Measurements from ENCODE around the gene ANKRD39. TPM values are rescaled to one million over a fixed set of nuclear protein-coding genes. Genes with fewer than 3 reads are reported as not detected.
A peak's percentile ranks its signal among the peaks of the same experiment; 100 is the strongest.

ANKRD39 gene
- polyA plus RNA-seq, 2 donors: 11.9 to 12.2 TPM

DNA sequence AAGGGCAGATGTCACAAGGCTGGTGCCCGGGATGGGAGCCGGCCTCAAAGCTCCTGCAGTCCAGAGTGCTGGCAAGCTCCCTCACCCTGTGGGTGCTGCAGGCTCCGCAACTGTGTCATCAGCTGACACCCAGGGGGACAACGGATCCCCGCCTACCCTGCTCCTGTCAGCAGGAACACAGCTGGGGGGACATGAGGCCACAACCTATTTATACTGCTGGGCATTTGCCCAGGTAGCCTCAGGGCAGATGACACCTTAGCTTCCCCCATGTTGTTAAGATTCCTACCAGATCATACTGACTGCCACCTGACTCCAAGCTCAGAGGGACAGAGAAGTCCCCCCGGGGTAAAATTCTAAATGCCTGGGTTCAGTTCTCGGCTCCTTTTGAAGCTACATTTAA, 15.2 kb downstream of the ANKRD39 start:
- no peak overlapping the region for H3K4me3 ChIP-seq (ENCODE audit: low read depth in 1 of 2, low read length in 2 of 2)
- no peaks in the 10 kb centered on the region for H3K9me3 ChIP-seq (ENCODE audit: control insufficient read depth in 2 of 2, insufficient read depth in 1 of 2, low read depth in 1 of 2, low read length in 1 of 2)
- no peaks in the 10 kb centered on the region for H3K27me3 ChIP-seq (ENCODE audit: control insufficient read depth in 1 of 2, insufficient read depth in 2 of 2, low read length in 2 of 2)
- peaks cover 3 to 11% of the 10 kb centered on the region in 2 donors for H3K4me1 ChIP-seq (ENCODE audit: control insufficient read depth in 2 of 2, insufficient read depth in 2 of 2, low read length in 1 of 2)
- WGBS, 2 donors: 80 to 91% methylated on average over 7 of the region's 7 CpGs
- no peak overlapping the region for H3K27ac ChIP-seq (ENCODE audit: low read depth in 2 of 2, low read length in 1 of 2)
- peaks cover 0 to 7% of the 10 kb centered on the region in 2 donors for H3K36me3 ChIP-seq (ENCODE audit: control insufficient read depth in 2 of 2, insufficient read depth in 2 of 2, low read length in 1 of 2)

DNA sequence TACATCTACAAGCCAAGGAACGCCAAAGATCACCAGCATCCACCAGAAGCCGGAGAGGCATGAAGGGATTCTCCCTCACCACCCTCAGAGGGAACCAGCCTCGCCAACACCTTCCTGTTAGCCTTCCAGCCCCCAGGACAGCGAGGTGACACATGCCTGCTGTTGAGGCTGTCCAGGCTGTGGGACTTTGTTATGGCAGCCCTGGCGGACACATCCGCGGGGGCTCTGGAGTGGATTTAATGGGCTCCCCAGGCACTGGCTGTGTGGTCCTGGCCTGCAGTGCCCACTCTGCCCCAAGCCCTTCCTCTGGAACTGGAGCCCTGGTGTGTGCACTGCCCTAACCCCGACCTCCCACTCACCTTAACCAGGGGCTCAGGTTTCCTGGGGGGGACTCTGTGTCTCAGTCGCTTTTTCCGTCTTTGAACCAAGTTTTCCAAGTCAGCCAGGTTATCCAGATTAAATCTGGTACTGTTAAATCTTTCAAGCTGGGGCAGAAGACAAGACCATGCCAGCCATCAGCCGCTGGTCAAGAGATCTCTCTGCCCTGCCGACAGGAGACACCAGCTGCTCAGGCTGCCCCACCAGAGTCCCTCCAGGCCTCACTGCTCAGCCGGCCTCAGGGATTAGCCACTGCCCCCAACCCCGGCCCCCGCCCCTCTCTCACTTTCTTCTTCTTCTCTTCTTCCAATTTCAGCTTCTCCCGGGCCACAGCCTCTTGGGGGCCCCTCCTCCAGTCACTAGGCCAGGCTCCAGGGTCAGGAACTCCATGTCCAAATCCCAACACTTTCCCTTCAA, 15.9 kb downstream of the ANKRD39 start:
- H3K9me3 ChIP-seq (ENCODE audit: control insufficient read depth in 2 of 2, insufficient read depth in 1 of 2, low read depth in 1 of 2, low read length in 1 of 2): no peaks in the 10 kb centered on the region
- 83 to 86% methylated on average over 16 of the region's 16 CpGs for WGBS, 2 donors

GRCh38 chr2:96839875-96840850, 17.7 kb downstream of the ANKRD39 start:
- H3K4me3 ChIP-seq (ENCODE audit: low read depth in 1 of 2, low read length in 2 of 2): no peak overlapping the region
- peaks cover 0 to 8% of the 10 kb centered on the region in 2 donors for H3K36me3 ChIP-seq (ENCODE audit: control insufficient read depth in 2 of 2, insufficient read depth in 2 of 2, low read length in 1 of 2)
- peaks cover 3 to 11% of the 10 kb centered on the region in 2 donors for H3K4me1 ChIP-seq (ENCODE audit: control insufficient read depth in 2 of 2, insufficient read depth in 2 of 2, low read length in 1 of 2)
- H3K27ac ChIP-seq (ENCODE audit: low read depth in 2 of 2, low read length in 1 of 2): no peak overlapping the region
- WGBS, 2 donors: 87 to 89% methylated on average over 37 of the region's 37 CpGs
- no peaks in the 10 kb centered on the region for H3K27me3 ChIP-seq (ENCODE audit: control insufficient read depth in 1 of 2, insufficient read depth in 2 of 2, low read length in 2 of 2)
- H3K9me3 ChIP-seq (ENCODE audit: control insufficient read depth in 2 of 2, insufficient read depth in 1 of 2, low read depth in 1 of 2, low read length in 1 of 2): no peaks in the 10 kb centered on the region

More for the DNA sequence above, 15.9 kb downstream of the ANKRD39 start:
- peaks cover 0 to 8% of the 10 kb centered on the region in 2 donors for H3K36me3 ChIP-seq (ENCODE audit: control insufficient read depth in 2 of 2, insufficient read depth in 2 of 2, low read length in 1 of 2)
- no peak overlapping the region for H3K4me3 ChIP-seq (ENCODE audit: low read depth in 1 of 2, low read length in 2 of 2)
- H3K4me1 ChIP-seq (ENCODE audit: control insufficient read depth in 2 of 2, insufficient read depth in 2 of 2, low read length in 1 of 2): peaks cover 3 to 11% of the 10 kb centered on the region in 2 donors
- H3K27me3 ChIP-seq (ENCODE audit: control insufficient read depth in 1 of 2, insufficient read depth in 2 of 2, low read length in 2 of 2): no peaks in the 10 kb centered on the region
- no peak overlapping the region for H3K27ac ChIP-seq (ENCODE audit: low read depth in 2 of 2, low read length in 1 of 2)

- WGBS, 2 donors: 30 to 31% methylated on average over 42 of the region's 42 CpGs
- H3K9me3 ChIP-seq (ENCODE audit: control insufficient read depth in 2 of 2, insufficient read depth in 1 of 2, low read depth in 1 of 2, low read length in 1 of 2): no peaks in the 10 kb centered on the region
- peak overlapping the region in 1 of 2 donors; percentile 6 for H3K4me3 ChIP-seq (ENCODE audit: low read depth in 1 of 2, low read length in 2 of 2)
- H3K27me3 ChIP-seq (ENCODE audit: control insufficient read depth in 1 of 2, insufficient read depth in 2 of 2, low read length in 2 of 2): no peaks in the 10 kb centered on the region
- H3K36me3 ChIP-seq (ENCODE audit: control insufficient read depth in 2 of 2, insufficient read depth in 2 of 2, low read length in 1 of 2): peaks cover 0 to 8% of the 10 kb centered on the region in 2 donors
- H3K4me1 ChIP-seq (ENCODE audit: control insufficient read depth in 2 of 2, insufficient read depth in 2 of 2, low read length in 1 of 2): peaks cover 3 to 11% of the 10 kb centered on the region in 2 donors
- no peak overlapping the region for H3K27ac ChIP-seq (ENCODE audit: low read depth in 2 of 2, low read length in 1 of 2)
Measured at GRCh38 chr2:96839293-96839874, 18.4 kb downstream of the ANKRD39 start.

DNA sequence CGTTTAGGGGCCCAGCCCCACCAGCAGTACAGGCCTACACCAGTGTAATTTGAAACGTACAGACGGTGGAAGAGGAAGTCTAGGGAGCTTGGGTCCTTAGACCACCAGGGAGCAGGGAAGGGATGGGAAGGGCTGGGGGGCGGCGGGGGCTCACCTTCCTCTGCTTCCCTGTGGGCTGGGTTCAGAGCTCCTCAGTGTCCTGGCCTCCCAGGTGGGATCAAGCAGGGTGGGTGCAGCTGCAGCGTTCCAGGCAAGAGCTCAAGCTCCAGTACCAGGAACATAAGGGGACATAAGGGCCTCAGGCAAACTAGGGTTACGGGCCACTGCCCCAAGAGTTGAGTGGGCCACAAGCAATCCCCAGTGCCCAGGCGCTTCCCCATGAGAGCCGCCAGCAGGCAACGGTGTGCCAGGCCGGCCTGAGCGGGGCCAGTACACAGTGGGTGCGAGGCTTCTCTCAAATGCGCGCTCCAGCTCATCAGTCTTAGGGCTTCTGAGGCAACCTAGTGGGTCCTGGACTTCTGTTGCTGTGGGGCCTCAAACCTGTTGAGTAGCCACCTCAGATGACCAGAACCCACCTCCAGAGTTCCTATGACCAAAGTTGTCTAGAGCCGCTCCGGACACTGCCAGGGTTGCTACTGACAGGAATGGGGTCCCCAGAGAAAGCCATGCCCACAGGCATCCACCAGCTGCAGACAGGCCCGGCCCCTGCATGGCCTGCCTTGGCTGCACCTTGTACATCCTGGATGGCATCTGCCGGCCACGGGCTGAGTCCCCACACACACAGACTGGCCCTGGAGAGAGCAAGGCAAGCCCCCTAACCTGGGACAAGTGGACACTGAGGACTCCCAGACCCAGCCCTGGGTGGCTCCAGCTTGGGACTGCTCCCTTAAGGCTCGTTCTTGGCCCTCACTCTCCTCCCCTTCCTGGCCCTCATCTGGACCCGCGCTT, 19.2 kb downstream of the ANKRD39 start:
- Histone ChIP-seq H3K27me3 (ENCODE audit: control insufficient read depth in 1 of 2, insufficient read depth in 2 of 2, low read length in 2 of 2) (no peaks in the 10 kb centered on the region), H3K4me3 (ENCODE audit: low read depth in 1 of 2, low read length in 2 of 2) (no peak overlapping the region), H3K4me1 (ENCODE audit: control insufficient read depth in 2 of 2, insufficient read depth in 2 of 2, low read length in 1 of 2) (peaks cover 3 to 11% of the 10 kb centered on the region in 2 donors), H3K36me3 (ENCODE audit: control insufficient read depth in 2 of 2, insufficient read depth in 2 of 2, low read length in 1 of 2) (peaks cover 0 to 7% of the 10 kb centered on the region in 2 donors), H3K9me3 (ENCODE audit: control insufficient read depth in 2 of 2, insufficient read depth in 1 of 2, low read depth in 1 of 2, low read length in 1 of 2) (no peaks in the 10 kb centered on the region), H3K27ac (ENCODE audit: low read depth in 2 of 2, low read length in 1 of 2) (no peak overlapping the region)
- WGBS, 2 donors: 84 to 86% methylated on average over 22 to 23 of the region's 23 CpGs

- H3K4me1 ChIP-seq (ENCODE audit: control insufficient read depth in 2 of 2, insufficient read depth in 2 of 2, low read length in 1 of 2): peaks cover 3 to 11% of the 10 kb centered on the region in 2 donors
- 93 to 96% methylated on average over 9 of the region's 9 CpGs for WGBS, 2 donors
- H3K4me3 ChIP-seq (ENCODE audit: low read depth in 1 of 2, low read length in 2 of 2): no peak overlapping the region
- peaks cover 0 to 14% of the 10 kb centered on the region in 2 donors for H3K36me3 ChIP-seq (ENCODE audit: control insufficient read depth in 2 of 2, insufficient read depth in 2 of 2, low read length in 1 of 2)
- H3K27me3 ChIP-seq (ENCODE audit: control insufficient read depth in 1 of 2, insufficient read depth in 2 of 2, low read length in 2 of 2): no peaks in the 10 kb centered on the region
- H3K27ac ChIP-seq (ENCODE audit: low read depth in 2 of 2, low read length in 1 of 2): no peak overlapping the region
- no peaks in the 10 kb centered on the region for H3K9me3 ChIP-seq (ENCODE audit: control insufficient read depth in 2 of 2, insufficient read depth in 1 of 2, low read depth in 1 of 2, low read length in 1 of 2)
Measured at GRCh38 chr2:96837575-96837974, 20.2 kb downstream of the ANKRD39 start.

DNA sequence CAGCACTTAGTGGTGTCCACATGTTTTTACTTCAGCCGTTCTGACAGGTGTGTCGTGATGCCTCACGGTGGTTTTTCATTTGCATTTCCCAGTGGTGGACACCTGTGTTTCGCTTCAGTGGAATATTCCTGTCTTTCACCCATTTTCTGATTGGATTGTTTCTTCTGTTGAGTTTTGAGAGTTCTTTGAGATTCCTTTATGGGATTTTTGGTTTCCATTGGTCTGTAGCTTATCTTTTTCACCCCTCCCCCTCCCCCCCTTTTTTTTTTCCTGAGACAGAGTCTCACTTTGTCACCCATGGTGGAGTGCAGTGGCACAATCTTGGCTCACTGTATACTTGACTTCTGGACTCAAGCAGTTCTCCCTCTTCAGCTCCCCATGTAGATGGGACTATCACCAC, 22.0 kb downstream of the ANKRD39 start:
- Histone ChIP-seq H3K27me3 (ENCODE audit: control insufficient read depth in 1 of 2, insufficient read depth in 2 of 2, low read length in 2 of 2) (no peaks in the 10 kb centered on the region), H3K27ac (ENCODE audit: low read depth in 2 of 2, low read length in 1 of 2) (no peak overlapping the region), H3K9me3 (ENCODE audit: control insufficient read depth in 2 of 2, insufficient read depth in 1 of 2, low read depth in 1 of 2, low read length in 1 of 2) (no peaks in the 10 kb centered on the region), H3K4me1 (ENCODE audit: control insufficient read depth in 2 of 2, insufficient read depth in 2 of 2, low read length in 1 of 2) (peaks cover 3 to 14% of the 10 kb centered on the region in 2 donors), H3K4me3 (ENCODE audit: low read depth in 1 of 2, low read length in 2 of 2) (no peak overlapping the region), H3K36me3 (ENCODE audit: control insufficient read depth in 2 of 2, insufficient read depth in 2 of 2, low read length in 1 of 2) (peaks cover 2 to 22% of the 10 kb centered on the region in 2 donors)
- WGBS, 2 donors: 81 to 94% methylated on average over 4 of the region's 4 CpGs

DNA sequence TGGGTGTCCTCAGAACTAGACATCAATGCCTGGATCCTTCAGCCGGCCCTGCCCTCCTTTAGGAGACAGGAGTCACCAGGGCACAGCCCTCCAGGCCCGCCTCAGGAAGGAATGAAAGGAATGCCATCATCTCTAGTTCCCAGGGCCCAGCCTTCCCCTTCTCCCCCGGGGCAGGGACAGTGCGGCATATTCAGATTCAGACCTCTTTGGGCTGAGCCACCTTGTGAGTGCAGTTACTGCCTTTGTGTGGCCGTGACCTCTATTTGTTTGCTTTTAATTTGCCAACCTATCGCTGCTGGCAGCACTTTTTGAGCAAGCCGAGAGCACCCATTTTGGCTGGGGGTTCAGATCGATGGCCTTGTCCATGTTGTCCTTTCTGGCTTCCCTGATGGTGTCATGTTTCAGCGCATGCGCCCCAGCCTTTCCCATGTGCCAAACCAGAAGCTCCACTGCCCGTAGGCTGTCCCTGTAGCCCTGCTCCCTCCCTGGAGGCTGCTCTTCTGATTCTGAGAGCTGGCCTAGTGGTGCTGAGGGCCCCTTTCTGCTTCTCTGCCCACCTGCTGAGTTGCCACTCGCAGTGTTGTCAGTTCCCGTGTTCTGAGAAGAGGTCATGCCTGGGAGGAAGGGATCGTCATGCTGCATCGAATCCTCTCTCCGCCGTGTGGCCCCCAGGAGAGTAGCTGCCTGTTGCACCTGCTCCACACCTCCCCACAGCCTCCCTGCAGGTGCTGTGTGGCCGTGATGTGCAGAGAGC, 24.9 kb downstream of the ANKRD39 start:
- 45 to 60% methylated on average over 18 of the region's 18 CpGs for WGBS, 2 donors

More for the DNA sequence above, 24.9 kb downstream of the ANKRD39 start:
- no peaks in the 10 kb centered on the region for H3K27me3 ChIP-seq (ENCODE audit: control insufficient read depth in 1 of 2, insufficient read depth in 2 of 2, low read length in 2 of 2)
- no peak overlapping the region for H3K4me3 ChIP-seq (ENCODE audit: low read depth in 1 of 2, low read length in 2 of 2)
- H3K9me3 ChIP-seq (ENCODE audit: control insufficient read depth in 2 of 2, insufficient read depth in 1 of 2, low read depth in 1 of 2, low read length in 1 of 2): no peaks in the 10 kb centered on the region
- H3K4me1 ChIP-seq (ENCODE audit: control insufficient read depth in 2 of 2, insufficient read depth in 2 of 2, low read length in 1 of 2): peaks cover 0 to 3% of the 10 kb centered on the region in 2 donors
- peaks cover 20 to 29% of the 10 kb centered on the region in 2 donors for H3K36me3 ChIP-seq (ENCODE audit: control insufficient read depth in 2 of 2, insufficient read depth in 2 of 2, low read length in 1 of 2)
- H3K27ac ChIP-seq (ENCODE audit: low read depth in 2 of 2, low read length in 1 of 2): no peak overlapping the region

All from esophagus (tissue), 2 donors.